Activated naive CD4-positive, alpha-beta T cell treated with anti-CD3 and anti-CD28 coated beads, Interleukin-2, amount 10 ng/mL, durations not matched to agents 7 days and 5 days (primary cell): Measurements from ENCODE around the gene CDH13.

Experiments used
- CTCF ChIA-PET: fragments of 350-600 bp; sonication (Branson Sonifier 250); formaldehyde crosslinking; loops from one replicate; lab custom pipeline; 2021; ENCODE audit warnings: antibody characterized with exemption; lab: Charles Lee
- DNase-seq: peaks from one replicate; pipeline ENCODE4 v3.0.0-alpha.2; 2020
- H3K27ac Mint-ChIP-seq: one replicate; pipeline ENCODE4 v1.8.0; 2021; ENCODE audit warnings: mild to moderate bottlenecking, moderate library complexity, mixed read lengths
- H3K27me3 Mint-ChIP-seq: one replicate; pipeline ENCODE4 v1.8.0; 2021; ENCODE audit warnings: mild to moderate bottlenecking, mixed read lengths
- H3K36me3 Mint-ChIP-seq: one replicate; pipeline ENCODE4 v1.8.0; 2021; ENCODE audit warnings: mixed read lengths
- H3K4me1 Mint-ChIP-seq: one replicate; pipeline ENCODE4 v1.8.0; 2021; ENCODE audit warnings: mixed read lengths
- H3K4me3 Mint-ChIP-seq: one replicate; pipeline ENCODE4 v1.8.0; 2021; ENCODE audit warnings: mild to moderate bottlenecking, moderate library complexity, mixed read lengths
- H3K9me3 Mint-ChIP-seq: one replicate; pipeline ENCODE4 v1.8.0; 2021; ENCODE audit warnings: mixed read lengths

CDH13 gene

GRCh38 chr16:83130039-83130438 lies 503.3 kb downstream of the CDH13 start:
- no peaks in the 10 kb centered on the region for H3K27me3 Mint-ChIP-seq
- no peak overlapping the region for H3K4me3 Mint-ChIP-seq
- CTCF ChIA-PET = no interaction called here

DNA sequence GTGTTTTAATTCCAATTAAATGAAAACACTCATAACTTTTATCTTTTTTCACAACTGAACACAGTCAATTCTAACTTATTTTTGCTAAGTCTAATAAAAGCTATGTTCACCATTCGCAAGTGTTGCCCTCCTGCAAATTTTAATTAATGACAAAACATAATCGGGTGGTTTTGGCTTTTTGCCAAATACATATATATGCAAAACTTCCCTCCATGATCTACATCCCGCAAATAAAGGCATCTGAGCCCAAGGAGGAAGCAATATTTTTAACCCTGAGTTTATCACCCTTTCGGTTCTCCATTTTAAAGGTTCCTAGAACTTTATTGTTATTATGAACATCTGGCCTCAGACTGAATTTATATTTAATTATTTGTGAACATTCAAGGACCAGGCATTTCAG lies 507.9 kb downstream of the CDH13 start:
- CTCF ChIA-PET = no interaction called here
- Mint-ChIP-seq H3K27me3 (no peaks in the 10 kb centered on the region), H3K9me3 (peaks cover 7% of the 10 kb centered on the region), H3K4me3 (no peak overlapping the region), H3K36me3 (no peaks in the 10 kb centered on the region), H3K4me1 (peaks cover 6% of the 10 kb centered on the region), H3K27ac (no peak overlapping the region)
- DNase-seq = no peak

More at GRCh38 chr16:83130039-83130438, 503.3 kb downstream of the CDH13 start:
- H3K36me3 Mint-ChIP-seq = no peaks in the 10 kb centered on the region
- H3K9me3 Mint-ChIP-seq = peaks cover 18% of the 10 kb centered on the region
- H3K27ac Mint-ChIP-seq = no peak overlapping the region
- H3K4me1 Mint-ChIP-seq = no peaks in the 10 kb centered on the region
- no peak for DNase-seq

DNA sequence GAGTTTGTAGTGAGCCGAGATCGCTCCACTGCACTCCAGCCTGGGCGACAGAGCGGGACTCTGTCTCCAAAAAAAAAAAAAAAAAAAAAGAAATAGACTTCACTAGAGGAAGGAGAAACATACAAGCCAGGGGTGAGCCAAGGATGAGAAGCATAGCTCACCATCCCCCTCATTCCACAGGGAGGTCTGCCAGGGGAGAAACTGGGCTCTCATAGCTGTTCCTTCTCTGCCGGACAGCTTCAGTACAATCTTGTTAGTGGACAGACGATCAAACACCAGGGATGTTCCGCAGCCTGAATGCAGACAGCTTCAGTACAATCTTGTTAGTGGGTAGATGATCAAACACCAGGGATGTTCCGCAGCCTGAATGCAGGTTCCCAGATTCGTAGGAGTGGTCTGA lies 509.6 kb downstream of the CDH13 start:
- Mint-ChIP-seq H3K4me1 (peaks cover 6% of the 10 kb centered on the region), H3K27ac (no peak overlapping the region), H3K36me3 (no peaks in the 10 kb centered on the region), H3K4me3 (no peak overlapping the region), H3K9me3 (peaks cover 7% of the 10 kb centered on the region), H3K27me3 (no peaks in the 10 kb centered on the region)
- CTCF ChIA-PET = no interaction called here
- no peak for DNase-seq

GRCh38 chr16:83136924-83137323 lies 510.2 kb downstream of the CDH13 start:
- H3K4me3 Mint-ChIP-seq = no peak overlapping the region
- H3K4me1 Mint-ChIP-seq = peaks cover 6% of the 10 kb centered on the region
- DNase-seq = no peak
- H3K27ac Mint-ChIP-seq = no peak overlapping the region
- CTCF ChIA-PET = no interaction called here
- H3K36me3 Mint-ChIP-seq = no peaks in the 10 kb centered on the region
- H3K27me3 Mint-ChIP-seq = no peaks in the 10 kb centered on the region
- H3K9me3 Mint-ChIP-seq = peaks cover 7% of the 10 kb centered on the region

- peaks cover 6% of the 10 kb centered on the region for H3K4me1 Mint-ChIP-seq
- peak overlapping the region; percentile 42 for H3K4me3 Mint-ChIP-seq
- DNase-seq = peak; percentile 27
- H3K27me3 Mint-ChIP-seq = no peaks in the 10 kb centered on the region
- H3K9me3 Mint-ChIP-seq = peaks cover 7% of the 10 kb centered on the region
- peak overlapping the region; percentile 79 for H3K27ac Mint-ChIP-seq
- CTCF ChIA-PET = no interaction called here
- no peaks in the 10 kb centered on the region for H3K36me3 Mint-ChIP-seq
Measured at GRCh38 chr16:83137326-83137781, 510.6 kb downstream of the CDH13 start.

- CTCF ChIA-PET = no interaction called here
- Mint-ChIP-seq H3K27ac (no peak overlapping the region), H3K4me3 (no peak overlapping the region), H3K36me3 (no peaks in the 10 kb centered on the region), H3K4me1 (peaks cover 6% of the 10 kb centered on the region), H3K9me3 (peaks cover 8% of the 10 kb centered on the region), H3K27me3 (no peaks in the 10 kb centered on the region)
- DNase-seq = no peak
Measured at GRCh38 chr16:83137894-83138293, 511.1 kb downstream of the CDH13 start.

GRCh38 chr16:83138512-83138911 lies 511.7 kb downstream of the CDH13 start:
- Mint-ChIP-seq H3K36me3 (no peaks in the 10 kb centered on the region), H3K4me1 (peaks cover 6% of the 10 kb centered on the region), H3K27me3 (no peaks in the 10 kb centered on the region), H3K27ac (no peak overlapping the region), H3K4me3 (no peak overlapping the region), H3K9me3 (peaks cover 8% of the 10 kb centered on the region)
- CTCF ChIA-PET = no interaction called here
- DNase-seq = no peak

DNA sequence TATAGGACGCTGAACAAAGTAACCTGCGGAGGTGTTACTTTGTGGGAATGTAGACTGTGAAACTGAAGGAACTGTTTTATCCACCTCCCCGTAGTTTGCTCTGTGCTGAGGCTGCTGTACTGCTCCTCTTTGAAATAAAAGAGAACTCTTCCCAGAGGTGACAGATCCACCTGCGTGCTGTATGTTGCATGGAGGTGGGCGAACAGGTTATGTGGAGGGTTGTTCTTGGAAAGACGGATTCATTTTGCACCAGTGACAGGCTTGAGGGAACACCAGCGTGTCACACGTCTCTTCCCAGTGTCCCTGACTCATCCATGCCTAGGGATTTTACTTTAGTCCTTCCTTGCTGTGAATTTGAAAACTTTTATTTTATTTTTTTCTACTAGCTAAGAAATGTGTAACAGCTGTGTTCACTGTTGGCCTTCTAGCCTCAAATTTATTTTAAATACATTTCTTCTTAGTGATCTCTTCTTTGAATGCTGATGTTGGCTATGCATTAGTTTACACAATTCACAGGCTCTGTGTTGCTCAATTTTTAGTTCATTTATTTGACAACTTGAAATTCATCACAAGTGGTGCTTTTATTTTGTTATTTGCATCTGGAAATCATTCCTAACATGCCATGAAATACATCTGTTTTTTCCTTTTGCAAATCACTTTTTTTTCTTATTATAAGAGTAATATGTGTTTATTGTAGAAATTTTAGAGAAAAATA lies 512.4 kb downstream of the CDH13 start:
- Mint-ChIP-seq H3K27ac (no peak overlapping the region), H3K4me3 (no peak overlapping the region), H3K27me3 (no peaks in the 10 kb centered on the region), H3K4me1 (peaks cover 6% of the 10 kb centered on the region), H3K9me3 (peaks cover 8% of the 10 kb centered on the region), H3K36me3 (no peaks in the 10 kb centered on the region)
- CTCF ChIA-PET = no interaction called here
- DNase-seq = no peak

- H3K9me3 Mint-ChIP-seq = peaks cover 3% of the 10 kb centered on the region
- peaks cover 6% of the 10 kb centered on the region for H3K27me3 Mint-ChIP-seq
- no peak overlapping the region for H3K27ac Mint-ChIP-seq
- H3K36me3 Mint-ChIP-seq = no peaks in the 10 kb centered on the region
- H3K4me3 Mint-ChIP-seq = no peak overlapping the region
- CTCF ChIA-PET = no interaction called here
- no peaks in the 10 kb centered on the region for H3K4me1 Mint-ChIP-seq
- DNase-seq = no peak
Measured at GRCh38 chr16:83143788-83144187, 517.0 kb downstream of the CDH13 start.

DNA sequence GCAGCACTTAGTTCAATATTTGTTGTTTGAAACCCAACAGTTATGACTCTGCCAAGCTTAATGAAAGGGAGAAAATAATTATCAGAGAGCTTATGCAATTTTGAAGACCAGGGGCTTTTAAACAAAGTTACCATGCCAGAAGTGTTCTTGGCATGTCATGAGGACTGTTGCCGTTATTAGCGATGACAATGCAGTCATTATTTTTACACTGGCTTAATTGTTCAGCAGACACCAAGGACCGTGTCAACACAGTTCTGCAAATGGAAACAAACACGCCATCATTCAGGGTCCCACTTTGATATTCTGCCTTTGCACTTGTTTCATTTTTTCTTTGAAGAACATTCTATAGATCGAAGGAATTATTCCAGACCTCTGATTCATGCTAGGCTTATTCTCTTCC lies 518.5 kb downstream of the CDH13 start:
- Mint-ChIP-seq H3K4me3 (no peak overlapping the region), H3K9me3 (peaks cover 3% of the 10 kb centered on the region), H3K4me1 (no peaks in the 10 kb centered on the region), H3K36me3 (no peaks in the 10 kb centered on the region), H3K27me3 (peaks cover 6% of the 10 kb centered on the region), H3K27ac (no peak overlapping the region)
- CTCF ChIA-PET = no interaction called here
- no peak for DNase-seq

DNA sequence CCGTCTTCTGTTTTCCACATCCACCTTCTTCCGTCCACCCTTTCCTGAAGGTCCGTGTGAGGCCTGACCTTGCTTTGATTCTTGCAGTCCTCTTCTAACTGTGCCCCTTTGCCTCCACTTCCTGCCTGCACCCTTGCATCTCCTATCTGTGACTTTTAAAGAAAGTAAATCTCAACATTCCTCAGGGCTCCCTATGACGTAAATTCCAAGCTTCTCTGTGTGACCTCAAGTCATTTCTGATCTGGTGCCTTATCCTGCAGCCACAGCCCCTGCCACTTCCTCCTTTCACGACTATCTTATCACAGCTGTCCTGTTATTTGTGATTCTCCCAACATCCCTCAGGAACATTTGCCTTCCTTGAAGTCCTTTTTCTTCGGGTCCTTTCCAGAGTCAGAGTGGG lies 520.5 kb downstream of the CDH13 start:
- H3K4me1 Mint-ChIP-seq = no peaks in the 10 kb centered on the region
- H3K27ac Mint-ChIP-seq = no peak overlapping the region
- no peak for DNase-seq
- peaks cover 3% of the 10 kb centered on the region for H3K9me3 Mint-ChIP-seq
- peaks cover 6% of the 10 kb centered on the region for H3K27me3 Mint-ChIP-seq
- H3K36me3 Mint-ChIP-seq = no peaks in the 10 kb centered on the region
- CTCF ChIA-PET = no interaction called here
- no peak overlapping the region for H3K4me3 Mint-ChIP-seq

DNA sequence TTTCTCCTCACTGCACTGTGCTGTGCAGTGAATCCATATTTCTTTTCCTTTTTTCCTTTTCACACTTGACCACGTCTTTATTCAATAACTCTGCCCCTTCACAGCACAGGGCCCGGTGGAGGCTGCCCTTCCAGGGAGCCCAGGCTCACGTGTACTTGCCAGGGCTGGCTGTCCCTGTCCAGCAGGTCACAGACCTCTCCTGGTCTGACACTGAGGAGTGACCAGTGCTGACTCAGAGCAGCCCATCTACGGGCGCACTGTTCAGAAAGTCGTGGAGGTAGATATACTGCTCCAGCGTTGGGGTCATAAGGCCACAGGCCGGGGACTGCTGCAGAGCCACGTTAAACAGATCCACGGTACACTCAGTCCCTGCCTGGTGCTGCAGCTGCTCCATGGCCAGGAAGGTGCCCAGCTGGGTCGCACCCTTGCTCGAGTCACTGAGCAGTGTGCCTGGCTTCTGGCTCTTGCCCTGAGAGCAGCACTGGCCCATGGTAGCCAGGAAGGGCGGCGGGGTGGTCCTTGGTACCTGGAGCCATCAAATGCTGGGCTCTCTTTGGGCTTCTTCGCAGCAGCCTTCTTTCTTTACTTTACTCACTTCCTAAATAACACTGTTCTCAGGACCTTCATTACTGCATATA lies 531.7 kb downstream of the CDH13 start:
- no peaks in the 10 kb centered on the region for H3K36me3 Mint-ChIP-seq
- H3K27me3 Mint-ChIP-seq = no peaks in the 10 kb centered on the region
- peaks cover 4% of the 10 kb centered on the region for H3K9me3 Mint-ChIP-seq
- no peak for DNase-seq
- H3K4me1 Mint-ChIP-seq = no peaks in the 10 kb centered on the region
- no peak overlapping the region for H3K27ac Mint-ChIP-seq
- H3K4me3 Mint-ChIP-seq = no peak overlapping the region
- CTCF ChIA-PET = no interaction called here

GRCh38 chr16:83159049-83159448 lies 532.3 kb downstream of the CDH13 start:
- no peaks in the 10 kb centered on the region for H3K4me1 Mint-ChIP-seq

GRCh38 chr16:83160287-83161020 lies 533.7 kb downstream of the CDH13 start:
- Mint-ChIP-seq H3K9me3 (peaks cover 6% of the 10 kb centered on the region), H3K27me3 (no peaks in the 10 kb centered on the region), H3K4me3 (no peak overlapping the region), H3K4me1 (no peaks in the 10 kb centered on the region), H3K27ac (no peak overlapping the region), H3K36me3 (no peaks in the 10 kb centered on the region)
- DNase-seq = no peak
- CTCF ChIA-PET = no interaction called here

More at GRCh38 chr16:83159049-83159448, 532.3 kb downstream of the CDH13 start:
- Mint-ChIP-seq H3K9me3 (peaks cover 4% of the 10 kb centered on the region), H3K36me3 (no peaks in the 10 kb centered on the region), H3K27me3 (no peaks in the 10 kb centered on the region), H3K4me3 (no peak overlapping the region), H3K27ac (no peak overlapping the region)
- no peak for DNase-seq
- CTCF ChIA-PET = no interaction called here
